AG04450 (cell line): ENCODE data around the gene EDN3. TPM values are rescaled to one million over a fixed set of nuclear protein-coding genes. Genes with fewer than 3 reads are reported as not detected.

ENCODE experiments used
- CTCF ChIA-PET: fragments of 300-600, 350-600 bp; formaldehyde crosslinking; extraction: SDS; loops from one replicate; lab custom pipeline; 2022; ENCODE audit warnings: antibody characterized with exemption, inconsistent platforms; lab: Charles Lee
- POLR2A ChIA-PET: fragments of 350-600 bp; formaldehyde crosslinking; extraction: SDS; loops from one replicate; lab custom pipeline; 2021; ENCODE audit warnings: antibody characterized with exemption, inconsistent platforms; lab: Yijun Ruan, JAX
- DNase-seq: peaks from one replicate; pipeline ENCODE4 v3.0.0-alpha.2; 2011; ENCODE audit warnings: low read depth, low spot score
- H3K27ac ChIP-seq: one replicate; pipeline ENCODE4 v1.5.1; 2012; ENCODE audit warnings: low read depth, low read length, control low read depth
- H3K27me3 ChIP-seq: one replicate; pipeline ENCODE4 v1.6.0; 2012; ENCODE audit warnings: low read length; ENCODE audit not compliant: control insufficient read depth, insufficient read depth
- H3K4me3 ChIP-seq: 2 replicates; pipeline ENCODE4 v1.5.1; 2011; ENCODE audit warnings: mild to moderate bottlenecking, low read depth, low read length, control low read depth
- H3K9me3 ChIP-seq: 2 replicates; pipeline ENCODE4 v1.5.1; 2012; ENCODE audit warnings: low read length; ENCODE audit not compliant: control insufficient read depth, insufficient read depth
- CTCF ChIP-seq: IDR thresholded peaks from 2 replicates; pipeline ENCODE4 v1.5.1; 2011; ENCODE audit warnings: low read depth, low read length, control low read depth, inconsistent platforms
- polyA plus RNA-seq: library from polyadenylated mRNA; depleted of rRNA; stranded (reverse); fragments of >200 nt; gene quantifications from 2 replicates; pipeline ENCODE4 v1.2.3, GENCODE V29; 2011

EDN3 gene
- polyA plus RNA-seq, 1 experiment: not detected

- CTCF ChIA-PET: no interaction called here
- H3K27me3 ChIP-seq: no peaks in the 10 kb centered on the region
- DNase-seq: no peak
- peaks cover 18% of the 10 kb centered on the region for H3K9me3 ChIP-seq
- H3K4me3 ChIP-seq: no peak overlapping the region
- TF ChIP-seq CTCF: no peak
- no peak overlapping the region for H3K27ac ChIP-seq
- POLR2A ChIA-PET: no interaction called here
Measured at GRCh38 chr20:59342023-59342957, 41.9 kb downstream of the EDN3 start.

- ChIA-PET CTCF (no interaction called here), POLR2A (no interaction called here)
- Histone ChIP-seq H3K27ac (no peak overlapping the region), H3K4me3 (no peak overlapping the region), H3K9me3 (peaks cover 15% of the 10 kb centered on the region), H3K27me3 (no peaks in the 10 kb centered on the region)
- TF ChIP-seq CTCF: no peak
- no peak for DNase-seq
Measured at GRCh38 chr20:59346061-59346460, 45.6 kb downstream of the EDN3 start.

GRCh38 chr20:59349277-59349676 is 48.9 kb downstream of the EDN3 start:
- POLR2A ChIA-PET: no interaction called here
- no peak overlapping the region for H3K27ac ChIP-seq
- no peak for DNase-seq
- peaks cover 8% of the 10 kb centered on the region; the same call in 1 of the 2 replicates for H3K9me3 ChIP-seq
- no peak for TF ChIP-seq CTCF
- CTCF ChIA-PET: no interaction called here
- H3K27me3 ChIP-seq: no peaks in the 10 kb centered on the region
- H3K4me3 ChIP-seq: no peak overlapping the region

GRCh38 chr20:59350330-59351156 is 50.1 kb downstream of the EDN3 start:
- ChIA-PET CTCF (no interaction called here), POLR2A (no interaction called here)
- no peak for DNase-seq
- Histone ChIP-seq H3K4me3 (no peak overlapping the region), H3K27me3 (no peaks in the 10 kb centered on the region), H3K27ac (no peak overlapping the region), H3K9me3 (peaks cover 9% of the 10 kb centered on the region; the same call in 1 of the 2 replicates)
- no peak for TF ChIP-seq CTCF
